CD4-positive, alpha-beta T cell (primary cell): ENCODE data around the gene PLA2R1. TPM values are rescaled to one million over a fixed set of nuclear protein-coding genes. Genes with fewer than 3 reads are reported as not detected.

Experiments
- ATAC-seq: fragments of 200-7000 bp; cut with Tn5 transposase; one replicate; pipeline ENCODE4 v1.10.0; 2022; ENCODE audit warnings: mild to moderate bottlenecking; ENCODE audit not compliant: poor library complexity
- CTCF ChIA-PET: fragments of 350-600 bp; sonication (Branson Sonifier 250); formaldehyde crosslinking; loops from one replicate; lab custom pipeline; 2021; ENCODE audit warnings: antibody characterized with exemption, inconsistent platforms; lab: Charles Lee
- POLR2A ChIA-PET: fragments of 350-600 bp; sonication (Branson Sonifier 250); formaldehyde crosslinking; loops from one replicate; lab custom pipeline; 2021; ENCODE audit warnings: antibody characterized with exemption, inconsistent platforms; lab: Charles Lee
- DNase-seq, 14 experiments: peaks; one replicate each; pipeline ENCODE4 v3.0.0-alpha.2; 2013 to 2020; ENCODE audit warnings: mixed read lengths in 2 of 14
- H3K27ac ChIP-seq, 2 donors: one replicate each; pipeline versions ENCODE4 v1.5.1 to v1.7.0; 2013; ENCODE audit warnings: low read length in 2 of 2, low read depth in 1 of 2, mild to moderate bottlenecking in 1 of 2
- H3K27me3 ChIP-seq, 2 experiments: 1 replicate in 1 of 2; 2 replicates in 1 of 2; pipeline versions ENCODE4 v1.6.1 to v1.7.0; 2013; ENCODE audit warnings: low read length in 2 of 2, control low read depth in 1 of 2, mild to moderate bottlenecking in 1 of 2, moderate library complexity in 1 of 2; ENCODE audit not compliant: insufficient read depth in 2 of 2, control insufficient read depth in 1 of 2
- H3K36me3 ChIP-seq: one replicate; pipeline ENCODE4 v1.6.1; 2013; ENCODE audit warnings: low read length, control low read depth; ENCODE audit not compliant: insufficient read depth
- H3K4me1 ChIP-seq: one replicate; pipeline ENCODE4 v1.6.1; 2013; ENCODE audit warnings: low read length, control low read depth; ENCODE audit not compliant: insufficient read depth
- H3K4me3 ChIP-seq: one replicate; pipeline ENCODE4 v1.5.1; 2013; ENCODE audit warnings: mild to moderate bottlenecking, low read length, moderate library complexity
- H3K9me3 ChIP-seq, 2 experiments: 1 replicate in 1 of 2; 2 replicates in 1 of 2; pipeline versions ENCODE4 v1.6.1 to v1.7.0; 2013; ENCODE audit warnings: low read length in 2 of 2, mild to moderate bottlenecking in 2 of 2, control low read depth in 1 of 2, moderate library complexity in 1 of 2; ENCODE audit not compliant: control insufficient read depth in 1 of 2, insufficient read depth in 1 of 2
- H3K27ac Mint-ChIP-seq: one replicate; pipeline ENCODE4 v1.8.0; 2020; ENCODE audit warnings: mixed read lengths
- H3K27me3 Mint-ChIP-seq: one replicate; pipeline ENCODE4 v1.8.0; 2021; ENCODE audit warnings: mixed read lengths
- H3K36me3 Mint-ChIP-seq: one replicate; pipeline ENCODE4 v1.8.0; 2021; ENCODE audit warnings: low read depth, mixed read lengths
- H3K4me1 Mint-ChIP-seq: one replicate; pipeline ENCODE4 v1.8.0; 2021; ENCODE audit warnings: low read depth, mixed read lengths
- H3K4me3 Mint-ChIP-seq: one replicate; pipeline ENCODE4 v1.8.0; 2020; ENCODE audit warnings: mild to moderate bottlenecking, mixed read lengths
- H3K9me3 Mint-ChIP-seq: one replicate; pipeline ENCODE4 v1.8.0; 2020; ENCODE audit warnings: mixed read lengths
- CTCF ChIP-seq: fragments of 200-600 bp; IDR thresholded peaks from one replicate; pipeline ENCODE4 v1.8.0; 2022; ENCODE audit warnings: antibody characterized with exemption, mild to moderate bottlenecking
- intact Hi-C, 2 experiments: fragments of 100-400 bp; cut with DNase I in 1 of 2; cut with micrococcal nuclease in 1 of 2; formaldehyde crosslinking; loops; one replicate each; pipeline versions ENCODE4 v1.15.1 to v1.9.0; 2023 to 2025; cut with DNase I, micrococcal nuclease
- total RNA-seq, 174 experiments: library from RNA in 2 of 174; stranded (reverse) in 2 of 174; gene quantifications; one replicate each; pipeline ENCODE4 v1.2.3 and lab custom pipeline; 2021 to 2026

The PLA2R1 gene
- total RNA-seq, 2 experiments from 2014 or later: not detected

- Mint-ChIP-seq H3K36me3 (no peaks in the 10 kb centered on the region), H3K4me1 (no peaks in the 10 kb centered on the region), H3K9me3 (no peaks in the 10 kb centered on the region), H3K27ac (no peak overlapping the region), H3K27me3 (no peaks in the 10 kb centered on the region), H3K4me3 (no peak overlapping the region)
- POLR2A ChIA-PET: interaction anchor here (0.6 to 0.7 kb wide), 2 partner anchors 11 to 26 kb away, joined by 3 read pairs; no protein-coding TSS in a partner anchor
- intact Hi-C loops: no loop called here
- ATAC-seq (no peak), DNase-seq (no peak)
- Histone ChIP-seq H3K27ac (no peak overlapping the region), H3K36me3 (no peaks in the 10 kb centered on the region), H3K4me3 (no peak overlapping the region), H3K9me3 (no peaks in the 10 kb centered on the region), H3K27me3 (no peaks in the 10 kb centered on the region), H3K4me1 (no peaks in the 10 kb centered on the region)
- CTCF ChIA-PET: no interaction called here
- no peak for TF ChIP-seq CTCF
Observed at GRCh38 chr2:160014227-160014626, 48.2 kb downstream of the PLA2R1 start.

GRCh38 chr2:160010361-160011145, 51.9 kb downstream of the PLA2R1 start:
- POLR2A ChIA-PET: no interaction called here
- Histone ChIP-seq H3K27ac (no peak overlapping the region), H3K4me1 (no peaks in the 10 kb centered on the region), H3K4me3 (no peak overlapping the region), H3K27me3 (peaks cover 0 to 2% of the 10 kb centered on the region in 2 experiments), H3K36me3 (no peaks in the 10 kb centered on the region), H3K9me3 (no peaks in the 10 kb centered on the region)
- no peaks in the 10 kb centered on the region for H3K4me1 Mint-ChIP-seq
- no peak overlapping the region for H3K27ac Mint-ChIP-seq
- intact Hi-C loops: no loop called here
- peaks cover 6% of the 10 kb centered on the region for H3K27me3 Mint-ChIP-seq
- H3K9me3 Mint-ChIP-seq: no peaks in the 10 kb centered on the region
- no peaks in the 10 kb centered on the region for H3K36me3 Mint-ChIP-seq
- no peak overlapping the region for H3K4me3 Mint-ChIP-seq
- CTCF ChIA-PET: no interaction called here
- ATAC-seq (no peak), DNase-seq (no peak)
- no peak for TF ChIP-seq CTCF

- H3K4me1 Mint-ChIP-seq: no peaks in the 10 kb centered on the region
- no peaks in the 10 kb centered on the region for H3K36me3 Mint-ChIP-seq
- no peak overlapping the region for H3K4me3 Mint-ChIP-seq
- DNase-seq (no peak), ATAC-seq (no peak)
- Histone ChIP-seq H3K4me3 (no peak overlapping the region), H3K4me1 (no peaks in the 10 kb centered on the region), H3K27ac (no peak overlapping the region), H3K36me3 (no peaks in the 10 kb centered on the region), H3K27me3 (peaks cover 0 to 4% of the 10 kb centered on the region in 2 experiments), H3K9me3 (no peaks in the 10 kb centered on the region)
- H3K27me3 Mint-ChIP-seq: peaks cover 6% of the 10 kb centered on the region
- no peaks in the 10 kb centered on the region for H3K9me3 Mint-ChIP-seq
- CTCF ChIA-PET: no interaction called here
- POLR2A ChIA-PET: no interaction called here
- no peak for TF ChIP-seq CTCF
- H3K27ac Mint-ChIP-seq: no peak overlapping the region
- intact Hi-C loops: no loop called here
Observed at GRCh38 chr2:160007111-160007510, 55.3 kb downstream of the PLA2R1 start.
